ENCODE measurements around the gene SERBP1.

The SERBP1 gene

GRCh38 chr1:67367370-67368045 lies 62.7 kb downstream of the SERBP1 start:
- H3K79me2 ChIP-seq (ENCODE audit: control insufficient read depth, insufficient read depth, low read length), result no peaks in the 10 kb centered on the region
- H3K27me3 ChIP-seq (ENCODE audit: insufficient read depth, low read length, poor library complexity), result no peaks in the 10 kb centered on the region
- no peak overlapping the region for H2BK15ac ChIP-seq (replicated peaks; ENCODE audit: low read depth)
- no peak overlapping the region for H4K5ac ChIP-seq (ENCODE audit: low read length)
- no peak for DNase-seq
- H3K4ac ChIP-seq (ENCODE audit: low read depth, low read length), result no peak overlapping the region
- H3K56ac ChIP-seq (ENCODE audit: low read length), result no peak overlapping the region
- no CpG with 5 or more reads among the region's 8 CpGs for WGBS (ENCODE audit: extremely low coverage, insufficient coverage, low lambda C conversion rate)
- no peak overlapping the region for H3K27ac ChIP-seq (ENCODE audit: low read depth, low read length)
- H3K23ac ChIP-seq (ENCODE audit: low read length), result no peak overlapping the region
- no peak overlapping the region for H2AK5ac ChIP-seq (ENCODE audit: low read length)
- no peaks in the 10 kb centered on the region for H3K36me3 ChIP-seq (ENCODE audit: control insufficient read depth, insufficient read depth, low read length)
- H3K4me2 ChIP-seq (ENCODE audit: low read length), result no peak overlapping the region
- H3K9ac ChIP-seq (ENCODE audit: low read length), result no peak overlapping the region
- no peak overlapping the region for H4K8ac ChIP-seq (ENCODE audit: low read depth, low read length)
- no peak overlapping the region for H2BK120ac ChIP-seq (ENCODE audit: low read depth, low read length)
- H3K4me3 ChIP-seq (ENCODE audit: low read length), result no peak overlapping the region
- H2BK5ac ChIP-seq (ENCODE audit: low read length), result no peak overlapping the region
- H3K18ac ChIP-seq (ENCODE audit: low read length), result no peak overlapping the region
- peaks cover 2% of the 10 kb centered on the region for H3K4me1 ChIP-seq (ENCODE audit: control insufficient read depth, low read depth, low read length)
- H3K79me1 ChIP-seq (ENCODE audit: low read length), result no peaks in the 10 kb centered on the region

- H3K4ac ChIP-seq (ENCODE audit: low read depth, low read length), result no peak overlapping the region
- H3K27me3 ChIP-seq (ENCODE audit: insufficient read depth, low read length, poor library complexity), result no peaks in the 10 kb centered on the region
- H3K27ac ChIP-seq (ENCODE audit: low read depth, low read length), result no peak overlapping the region
- H3K4me1 ChIP-seq (ENCODE audit: control insufficient read depth, low read depth, low read length), result no peaks in the 10 kb centered on the region
- no peak overlapping the region for H3K56ac ChIP-seq (ENCODE audit: low read length)
- no CpG with 5 or more reads among the region's 5 CpGs for WGBS (ENCODE audit: extremely low coverage, insufficient coverage, low lambda C conversion rate)
- no peak for DNase-seq
- no peak overlapping the region for H2BK5ac ChIP-seq (ENCODE audit: low read length)
- no peak overlapping the region for H2AK5ac ChIP-seq (ENCODE audit: low read length)
- no peaks in the 10 kb centered on the region for H3K79me1 ChIP-seq (ENCODE audit: low read length)
- H4K8ac ChIP-seq (ENCODE audit: low read depth, low read length), result no peak overlapping the region
- no peak overlapping the region for H3K4me2 ChIP-seq (ENCODE audit: low read length)
- no peak overlapping the region for H2BK15ac ChIP-seq (replicated peaks; ENCODE audit: low read depth)
- no peaks in the 10 kb centered on the region for H3K36me3 ChIP-seq (ENCODE audit: control insufficient read depth, insufficient read depth, low read length)
- no peaks in the 10 kb centered on the region for H3K79me2 ChIP-seq (ENCODE audit: control insufficient read depth, insufficient read depth, low read length)
- no peak overlapping the region for H3K23ac ChIP-seq (ENCODE audit: low read length)
- no peak overlapping the region for H4K5ac ChIP-seq (ENCODE audit: low read length)
- H2BK120ac ChIP-seq (ENCODE audit: low read depth, low read length), result no peak overlapping the region
- H3K4me3 ChIP-seq (ENCODE audit: low read length), result no peak overlapping the region
- H3K18ac ChIP-seq (ENCODE audit: low read length), result no peak overlapping the region
- H3K9ac ChIP-seq (ENCODE audit: low read length), result no peak overlapping the region
These were observed 68.6 kb downstream of the SERBP1 start for GRCh38 chr1:67361641-67362040.

- Histone ChIP-seq H4K8ac (ENCODE audit: low read depth, low read length) (no peak overlapping the region), H3K4ac (ENCODE audit: low read depth, low read length) (no peak overlapping the region), H2AK5ac (ENCODE audit: low read length) (no peak overlapping the region), H3K36me3 (ENCODE audit: control insufficient read depth, insufficient read depth, low read length) (no peaks in the 10 kb centered on the region), H3K27ac (ENCODE audit: low read depth, low read length) (no peak overlapping the region), H3K27me3 (ENCODE audit: insufficient read depth, low read length, poor library complexity) (no peaks in the 10 kb centered on the region), H3K56ac (ENCODE audit: low read length) (no peak overlapping the region), H3K79me2 (ENCODE audit: control insufficient read depth, insufficient read depth, low read length) (no peaks in the 10 kb centered on the region), H3K23ac (ENCODE audit: low read length) (no peak overlapping the region), H3K4me1 (ENCODE audit: control insufficient read depth, low read depth, low read length) (no peaks in the 10 kb centered on the region), H2BK120ac (ENCODE audit: low read depth, low read length) (no peak overlapping the region), H3K18ac (ENCODE audit: low read length) (no peak overlapping the region), H2BK5ac (ENCODE audit: low read length) (no peak overlapping the region), H2BK15ac (replicated peaks; ENCODE audit: low read depth) (no peak overlapping the region), H3K4me3 (ENCODE audit: low read length) (no peak overlapping the region), H3K9ac (ENCODE audit: low read length) (no peak overlapping the region), H3K79me1 (ENCODE audit: low read length) (no peaks in the 10 kb centered on the region), H3K4me2 (ENCODE audit: low read length) (no peak overlapping the region), H4K5ac (ENCODE audit: low read length) (no peak overlapping the region)
- WGBS (ENCODE audit: extremely low coverage, insufficient coverage, low lambda C conversion rate), result no CpG with 5 or more reads among the region's 1 CpG
- no peak for DNase-seq
These were observed 70.6 kb downstream of the SERBP1 start for GRCh38 chr1:67359592-67359991.

Small RNA genes lying within 50 kb of the gene (small RNA-seq; reads per million reads assigned to genes)
- gene RNU6-387P (ENCODE audit: insufficient read depth), result 1.3 reads per million

All from mesendoderm (in vitro differentiated cells).